ENCODE measurements around the gene KLF13.

KLF13 gene

DNA sequence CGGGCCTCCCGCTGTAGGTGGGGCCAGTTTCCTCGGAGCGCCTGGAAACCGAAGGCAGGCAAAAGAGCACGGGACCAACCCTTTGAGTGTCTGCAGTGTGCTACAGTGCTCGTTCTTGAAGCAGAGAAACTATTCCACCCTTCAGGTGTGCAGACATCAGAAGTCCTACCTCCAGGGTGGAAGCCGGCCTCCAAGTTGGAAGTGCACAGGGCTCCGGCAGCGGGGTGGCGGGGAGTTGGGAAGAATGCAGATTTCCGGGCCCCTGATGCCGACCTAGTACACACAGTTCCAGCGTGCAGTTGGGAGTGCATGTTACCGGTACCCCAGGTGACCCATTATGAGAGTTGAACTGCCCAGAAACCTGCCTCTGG is 3.0 kb downstream of the KLF13 start:
- no peaks in the 10 kb centered on the region for H3K27me3 ChIP-seq (ENCODE audit: low read depth, low read length)
- H3K4me3 ChIP-seq (ENCODE audit: low read depth in 1 of 2, low read length in 2 of 2) = peak overlapping the region; percentile 79 to 85
- H3K36me3 ChIP-seq (ENCODE audit: control insufficient read depth in 1 of 2, insufficient read depth in 2 of 2, low read length in 2 of 2) = peaks cover 0 to 2% of the 10 kb centered on the region in 2 donors
- H3K27ac ChIP-seq (ENCODE audit: low read length) = no peak overlapping the region
- peaks cover 24 to 43% of the 10 kb centered on the region in 2 donors for H3K4me1 ChIP-seq (ENCODE audit: control insufficient read depth in 1 of 2, insufficient read depth in 2 of 2, low read length in 2 of 2)
- H3K9me3 ChIP-seq (ENCODE audit: control insufficient read depth in 1 of 2, low read length in 2 of 2) = no peaks in the 10 kb centered on the region

DNA sequence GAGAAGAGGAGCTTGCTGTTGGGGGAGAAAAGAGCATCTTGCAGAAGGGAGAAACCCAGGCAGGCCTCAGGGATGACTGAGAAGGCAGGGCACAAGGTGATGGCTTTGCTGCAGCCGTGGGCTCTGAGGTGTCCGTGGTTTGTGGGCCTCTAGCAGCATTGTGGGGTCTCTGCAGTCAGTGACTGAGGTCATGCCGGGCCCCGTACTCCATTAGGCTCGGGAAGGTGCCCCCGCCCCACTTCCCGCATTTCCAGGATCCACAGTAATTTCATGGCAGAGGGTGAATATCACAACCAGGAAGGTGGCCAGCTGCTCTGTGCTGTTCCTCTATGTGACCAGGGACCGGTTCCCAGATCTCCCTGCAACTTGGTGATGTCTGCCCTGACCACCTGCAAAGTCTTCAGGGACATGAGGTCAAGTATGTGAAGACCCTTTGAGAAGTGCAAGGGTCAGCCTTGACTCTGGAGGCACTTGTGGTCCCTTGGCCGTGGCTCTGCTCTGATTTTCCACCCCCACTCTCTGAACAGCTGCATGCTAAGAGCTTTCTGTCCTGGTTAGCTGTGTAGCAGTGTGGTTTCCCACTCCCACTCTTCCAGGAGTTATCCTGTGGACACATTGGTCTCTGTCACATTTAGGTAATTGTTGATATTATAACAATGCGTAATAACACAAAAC is 3.6 kb downstream of the KLF13 start:
- Histone ChIP-seq H3K36me3 (ENCODE audit: control insufficient read depth in 1 of 2, insufficient read depth in 2 of 2, low read length in 2 of 2) (peaks cover 0 to 2% of the 10 kb centered on the region in 2 donors), H3K4me3 (ENCODE audit: low read depth in 1 of 2, low read length in 2 of 2) (peak overlapping the region; percentile 7 to 85), H3K27me3 (ENCODE audit: low read depth, low read length) (no peaks in the 10 kb centered on the region), H3K27ac (ENCODE audit: low read length) (no peak overlapping the region), H3K9me3 (ENCODE audit: control insufficient read depth in 1 of 2, low read length in 2 of 2) (no peaks in the 10 kb centered on the region), H3K4me1 (ENCODE audit: control insufficient read depth in 1 of 2, insufficient read depth in 2 of 2, low read length in 2 of 2) (peaks cover 22 to 43% of the 10 kb centered on the region in 2 donors)

GRCh38 chr15:31330836-31331235 is 4.2 kb downstream of the KLF13 start:
- Histone ChIP-seq H3K9me3 (ENCODE audit: control insufficient read depth in 1 of 2, low read length in 2 of 2) (no peaks in the 10 kb centered on the region), H3K27me3 (ENCODE audit: low read depth, low read length) (no peaks in the 10 kb centered on the region), H3K4me3 (ENCODE audit: low read depth in 1 of 2, low read length in 2 of 2) (no peak overlapping the region), H3K36me3 (ENCODE audit: control insufficient read depth in 1 of 2, insufficient read depth in 2 of 2, low read length in 2 of 2) (peaks cover 0 to 2% of the 10 kb centered on the region in 2 donors), H3K4me1 (ENCODE audit: control insufficient read depth in 1 of 2, insufficient read depth in 2 of 2, low read length in 2 of 2) (peaks cover 27 to 47% of the 10 kb centered on the region in 2 donors), H3K27ac (ENCODE audit: low read length) (no peak overlapping the region)

DNA sequence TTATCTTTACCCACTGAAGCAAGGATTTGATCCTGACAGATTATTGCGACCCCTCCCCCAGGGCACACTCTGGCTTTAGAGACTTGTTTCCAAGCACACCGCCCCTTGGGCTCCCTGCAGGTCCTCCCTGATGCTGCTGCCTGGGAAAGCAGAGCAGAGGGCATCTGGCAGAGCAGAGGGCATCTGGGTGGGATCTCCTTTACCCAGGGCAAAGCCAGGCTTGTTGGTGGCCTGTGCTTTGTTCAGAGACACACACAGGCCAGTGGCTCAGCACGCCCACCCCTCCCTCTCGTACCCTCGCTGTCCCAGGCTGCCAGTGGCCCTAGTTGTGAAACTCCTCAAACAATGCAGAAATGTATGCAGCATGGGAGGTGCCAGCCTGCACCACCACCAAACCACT is 4.8 kb downstream of the KLF13 start:
- H3K4me3 ChIP-seq (ENCODE audit: low read depth in 1 of 2, low read length in 2 of 2) = no peak overlapping the region
- no peaks in the 10 kb centered on the region for H3K27me3 ChIP-seq (ENCODE audit: low read depth, low read length)
- H3K9me3 ChIP-seq (ENCODE audit: control insufficient read depth in 1 of 2, low read length in 2 of 2) = no peaks in the 10 kb centered on the region
- H3K36me3 ChIP-seq (ENCODE audit: control insufficient read depth in 1 of 2, insufficient read depth in 2 of 2, low read length in 2 of 2) = peaks cover 0 to 2% of the 10 kb centered on the region in 2 donors
- peaks cover 29 to 52% of the 10 kb centered on the region in 2 donors for H3K4me1 ChIP-seq (ENCODE audit: control insufficient read depth in 1 of 2, insufficient read depth in 2 of 2, low read length in 2 of 2)
- no peak overlapping the region for H3K27ac ChIP-seq (ENCODE audit: low read length)

GRCh38 chr15:31332020-31332680 is 5.5 kb downstream of the KLF13 start:
- Histone ChIP-seq H3K4me1 (ENCODE audit: control insufficient read depth in 1 of 2, insufficient read depth in 2 of 2, low read length in 2 of 2) (peaks cover 29 to 58% of the 10 kb centered on the region in 2 donors), H3K36me3 (ENCODE audit: control insufficient read depth in 1 of 2, insufficient read depth in 2 of 2, low read length in 2 of 2) (peaks cover 0 to 2% of the 10 kb centered on the region in 2 donors), H3K4me3 (ENCODE audit: low read depth in 1 of 2, low read length in 2 of 2) (no peak overlapping the region), H3K9me3 (ENCODE audit: control insufficient read depth in 1 of 2, low read length in 2 of 2) (no peaks in the 10 kb centered on the region), H3K27ac (ENCODE audit: low read length) (no peak overlapping the region), H3K27me3 (ENCODE audit: low read depth, low read length) (no peaks in the 10 kb centered on the region)

- no peaks in the 10 kb centered on the region for H3K27me3 ChIP-seq (ENCODE audit: low read depth, low read length)
- H3K36me3 ChIP-seq (ENCODE audit: control insufficient read depth in 1 of 2, insufficient read depth in 2 of 2, low read length in 2 of 2) = peaks cover 0 to 2% of the 10 kb centered on the region in 2 donors
- H3K9me3 ChIP-seq (ENCODE audit: control insufficient read depth in 1 of 2, low read length in 2 of 2) = no peaks in the 10 kb centered on the region
- no peak overlapping the region for H3K4me3 ChIP-seq (ENCODE audit: low read depth in 1 of 2, low read length in 2 of 2)
- H3K27ac ChIP-seq (ENCODE audit: low read length) = no peak overlapping the region
- peaks cover 30 to 64% of the 10 kb centered on the region in 2 donors for H3K4me1 ChIP-seq (ENCODE audit: control insufficient read depth in 1 of 2, insufficient read depth in 2 of 2, low read length in 2 of 2)
Measured at GRCh38 chr15:31332681-31333071, 6.0 kb downstream of the KLF13 start.

GRCh38 chr15:31333119-31333518 is 6.5 kb downstream of the KLF13 start:
- H3K4me1 ChIP-seq (ENCODE audit: control insufficient read depth in 1 of 2, insufficient read depth in 2 of 2, low read length in 2 of 2) = peaks cover 35 to 68% of the 10 kb centered on the region in 2 donors
- H3K9me3 ChIP-seq (ENCODE audit: control insufficient read depth in 1 of 2, low read length in 2 of 2) = no peaks in the 10 kb centered on the region
- no peak overlapping the region for H3K27ac ChIP-seq (ENCODE audit: low read length)
- no peaks in the 10 kb centered on the region for H3K27me3 ChIP-seq (ENCODE audit: low read depth, low read length)
- H3K36me3 ChIP-seq (ENCODE audit: control insufficient read depth in 1 of 2, insufficient read depth in 2 of 2, low read length in 2 of 2) = peaks cover 0 to 2% of the 10 kb centered on the region in 2 donors
- H3K4me3 ChIP-seq (ENCODE audit: low read depth in 1 of 2, low read length in 2 of 2) = no peak overlapping the region

- Histone ChIP-seq H3K36me3 (ENCODE audit: control insufficient read depth in 1 of 2, insufficient read depth in 2 of 2, low read length in 2 of 2) (peaks cover 0 to 2% of the 10 kb centered on the region in 2 donors), H3K27ac (ENCODE audit: low read length) (no peak overlapping the region)
Measured at GRCh38 chr15:31333820-31334219, 7.2 kb downstream of the KLF13 start.

DNA sequence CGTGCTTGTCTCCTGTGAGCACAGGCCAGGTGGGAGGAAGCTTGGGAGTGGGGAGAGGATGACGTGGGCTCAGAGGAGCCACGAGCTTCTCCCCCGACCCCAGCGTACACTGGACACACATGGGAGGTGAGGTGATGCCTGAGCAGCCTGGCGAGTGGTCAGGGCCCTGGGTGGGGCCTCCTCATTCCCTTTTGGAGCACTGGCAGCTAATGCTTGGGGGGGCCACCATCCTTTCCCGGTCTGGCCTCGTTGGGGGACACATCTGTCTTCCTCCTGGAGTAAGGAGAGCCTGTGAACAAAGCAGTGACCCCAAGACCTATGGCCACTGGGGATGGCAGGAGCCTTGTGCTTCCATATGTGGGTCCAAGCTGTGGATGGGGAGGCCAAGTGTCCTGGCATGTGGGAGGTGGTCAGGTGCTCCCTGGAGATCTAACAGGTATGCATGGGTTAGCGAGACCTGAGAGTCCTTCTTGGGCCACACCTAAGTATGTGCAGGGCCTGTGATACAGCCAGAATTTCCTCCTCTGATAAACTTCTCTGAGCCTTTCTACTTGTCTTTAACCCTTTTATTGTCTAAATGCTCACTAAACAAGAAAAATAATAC is 9.5 kb downstream of the KLF13 start:
- Histone ChIP-seq H3K27ac (ENCODE audit: low read length) (no peak overlapping the region), H3K27me3 (ENCODE audit: low read depth, low read length) (no peaks in the 10 kb centered on the region), H3K36me3 (ENCODE audit: control insufficient read depth in 1 of 2, insufficient read depth in 2 of 2, low read length in 2 of 2) (peaks cover 3 to 7% of the 10 kb centered on the region in 2 donors), H3K4me3 (ENCODE audit: low read depth in 1 of 2, low read length in 2 of 2) (no peak overlapping the region), H3K9me3 (ENCODE audit: control insufficient read depth in 1 of 2, low read length in 2 of 2) (no peaks in the 10 kb centered on the region), H3K4me1 (ENCODE audit: control insufficient read depth in 1 of 2, insufficient read depth in 2 of 2, low read length in 2 of 2) (peaks cover 44 to 76% of the 10 kb centered on the region in 2 donors)

More at GRCh38 chr15:31333820-31334219, 7.2 kb downstream of the KLF13 start:
- Histone ChIP-seq H3K27me3 (ENCODE audit: low read depth, low read length) (no peaks in the 10 kb centered on the region), H3K9me3 (ENCODE audit: control insufficient read depth in 1 of 2, low read length in 2 of 2) (no peaks in the 10 kb centered on the region), H3K4me1 (ENCODE audit: control insufficient read depth in 1 of 2, insufficient read depth in 2 of 2, low read length in 2 of 2) (peaks cover 42 to 75% of the 10 kb centered on the region in 2 donors), H3K4me3 (ENCODE audit: low read depth in 1 of 2, low read length in 2 of 2) (no peak overlapping the region)

- Histone ChIP-seq H3K4me3 (ENCODE audit: low read depth in 1 of 2, low read length in 2 of 2) (no peak overlapping the region), H3K9me3 (ENCODE audit: control insufficient read depth in 1 of 2, low read length in 2 of 2) (no peaks in the 10 kb centered on the region), H3K27ac (ENCODE audit: low read length) (no peak overlapping the region), H3K4me1 (ENCODE audit: control insufficient read depth in 1 of 2, insufficient read depth in 2 of 2, low read length in 2 of 2) (peaks cover 46 to 75% of the 10 kb centered on the region in 2 donors), H3K36me3 (ENCODE audit: control insufficient read depth in 1 of 2, insufficient read depth in 2 of 2, low read length in 2 of 2) (peaks cover 3 to 7% of the 10 kb centered on the region in 2 donors), H3K27me3 (ENCODE audit: low read depth, low read length) (no peaks in the 10 kb centered on the region)
Measured at GRCh38 chr15:31336593-31337295, 10.1 kb downstream of the KLF13 start.
